ENCODE results near the gene PAX7.

- TF ChIP-seq, protein P1, sequence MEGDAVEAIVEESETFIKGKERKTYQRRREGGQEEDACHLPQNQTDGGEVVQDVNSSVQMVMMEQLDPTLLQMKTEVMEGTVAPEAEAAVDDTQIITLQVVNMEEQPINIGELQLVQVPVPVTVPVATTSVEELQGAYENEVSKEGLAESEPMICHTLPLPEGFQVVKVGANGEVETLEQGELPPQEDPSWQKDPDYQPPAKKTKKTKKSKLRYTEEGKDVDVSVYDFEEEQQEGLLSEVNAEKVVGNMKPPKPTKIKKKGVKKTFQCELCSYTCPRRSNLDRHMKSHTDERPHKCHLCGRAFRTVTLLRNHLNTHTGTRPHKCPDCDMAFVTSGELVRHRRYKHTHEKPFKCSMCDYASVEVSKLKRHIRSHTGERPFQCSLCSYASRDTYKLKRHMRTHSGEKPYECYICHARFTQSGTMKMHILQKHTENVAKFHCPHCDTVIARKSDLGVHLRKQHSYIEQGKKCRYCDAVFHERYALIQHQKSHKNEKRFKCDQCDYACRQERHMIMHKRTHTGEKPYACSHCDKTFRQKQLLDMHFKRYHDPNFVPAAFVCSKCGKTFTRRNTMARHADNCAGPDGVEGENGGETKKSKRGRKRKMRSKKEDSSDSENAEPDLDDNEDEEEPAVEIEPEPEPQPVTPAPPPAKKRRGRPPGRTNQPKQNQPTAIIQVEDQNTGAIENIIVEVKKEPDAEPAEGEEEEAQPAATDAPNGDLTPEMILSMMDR (IDR thresholded peaks at IDR 0.05; ENCODE audit: borderline replicate concordance, extremely low read depth, low read length, poor library complexity, severe bottlenecking) = no peak
- TF ChIP-seq EZH2 (IDR thresholded peaks at IDR 0.05; ENCODE audit: borderline replicate concordance, low read depth, low read length, severe bottlenecking) = no peak
Measured at GRCh38 chr1:18632218-18632588, 1.6 kb downstream of the PAX7 start.
